HG03565 (cell line): Measurements from ENCODE around the gene OPN5.

Experiments used
- ATAC-seq: cut with Tn5 transposase; IDR thresholded peaks from one replicate; pipeline ENCODE4 v1.9.1; 2021; ENCODE audit warnings: mild to moderate bottlenecking, moderate library complexity; ENCODE audit not compliant: unreplicated experiment

The OPN5 gene

GRCh38 chr6:47852727-47853126 is 70.9 kb downstream of the OPN5 start:
- no peak for ATAC-seq

GRCh38 chr6:47853766-47854165 is 71.9 kb downstream of the OPN5 start:
- no peak for ATAC-seq

GRCh38 chr6:47854971-47855370 is 73.1 kb downstream of the OPN5 start:
- no peak for ATAC-seq

- ATAC-seq: no peak
These were observed 77.3 kb downstream of the OPN5 start for GRCh38 chr6:47859175-47859574.

- no peak for ATAC-seq
These were observed 80.9 kb downstream of the OPN5 start for GRCh38 chr6:47862731-47863130.

- no peak for ATAC-seq
These were observed 83.4 kb downstream of the OPN5 start for GRCh38 chr6:47865206-47865605.

- no peak for ATAC-seq
These were observed 93.8 kb downstream of the OPN5 start for GRCh38 chr6:47875593-47875992.
